Measurements from ENCODE around the gene LRFN5.
A peak's percentile ranks its signal among the peaks of the same experiment; 100 is the strongest.
"Not testable (repeated sequence)": the region's sequence is repeated elsewhere in the genome, so short reads cannot be mapped to it uniquely, and the experiment has no call there.

LRFN5 gene

GRCh38 chr14:41606532-41607303 lies at the start of gene LRFN5:
Gene LRFN5, plus strand, starts transcription at chr14:41606876.
- no peak for DNase-seq (ENCODE audit: low read depth, low spot score)

- no peak for DNase-seq (ENCODE audit: low read depth, low spot score)
Measured at GRCh38 chr14:41558490-41558889, 48.2 kb upstream of the LRFN5 start.

- DNase-seq (ENCODE audit: low read depth, low spot score), result not testable (repeated sequence)
Measured at GRCh38 chr14:41566864-41567263, 39.8 kb upstream of the LRFN5 start.

GRCh38 chr14:41568979-41569378 lies 37.7 kb upstream of the LRFN5 start:
- no peak for DNase-seq (ENCODE audit: low read depth, low spot score)

- DNase-seq (ENCODE audit: low read depth, low spot score), result no peak
Measured at GRCh38 chr14:41570415-41571155, 36.1 kb upstream of the LRFN5 start.

GRCh38 chr14:41586237-41586636 lies 20.4 kb upstream of the LRFN5 start:
- no peak for DNase-seq (ENCODE audit: low read depth, low spot score)

- DNase-seq (ENCODE audit: low read depth, low spot score), result no peak
Measured at GRCh38 chr14:41597647-41598046, 9.0 kb upstream of the LRFN5 start.

GRCh38 chr14:41599805-41600385 lies 6.8 kb upstream of the LRFN5 start:
- not testable (repeated sequence) for DNase-seq (ENCODE audit: low read depth, low spot score)

GRCh38 chr14:41604721-41605531 lies 1.8 kb upstream of the LRFN5 start:
- DNase-seq (ENCODE audit: low read depth, low spot score), result peak; percentile 50

- no peak for DNase-seq (ENCODE audit: low read depth, low spot score)
Measured at GRCh38 chr14:41605550-41606281, 960 bp upstream of the LRFN5 start.

GRCh38 chr14:41606282-41606531 lies 469 bp upstream of the LRFN5 start:
- no peak for DNase-seq (ENCODE audit: low read depth, low spot score)

GRCh38 chr14:41607304-41607775 lies 664 bp downstream of the LRFN5 start:
- no peak for DNase-seq (ENCODE audit: low read depth, low spot score)

GRCh38 chr14:41607966-41608663 lies 1.4 kb downstream of the LRFN5 start:
- no peak for DNase-seq (ENCODE audit: low read depth, low spot score)

GRCh38 chr14:41608681-41609390 lies 2.2 kb downstream of the LRFN5 start:
- no peak for DNase-seq (ENCODE audit: low read depth, low spot score)

GRCh38 chr14:41609704-41610183 lies 3.1 kb downstream of the LRFN5 start:
- DNase-seq (ENCODE audit: low read depth, low spot score), result no peak

GRCh38 chr14:41615011-41615595 lies 8.4 kb downstream of the LRFN5 start:
- no peak for DNase-seq (ENCODE audit: low read depth, low spot score)

- no peak for DNase-seq (ENCODE audit: low read depth, low spot score)
Measured at GRCh38 chr14:41623736-41624135, 17.1 kb downstream of the LRFN5 start.

- DNase-seq (ENCODE audit: low read depth, low spot score), result no peak
Measured at GRCh38 chr14:41629876-41630275, 23.2 kb downstream of the LRFN5 start.

- no peak for DNase-seq (ENCODE audit: low read depth, low spot score)
Measured at GRCh38 chr14:41634286-41634685, 27.6 kb downstream of the LRFN5 start.
